ENCODE data around the gene SPG11.

- TF ChIP-seq EZH2 (IDR thresholded peaks at IDR 0.05; ENCODE audit: insufficient read depth, poor library complexity, severe bottlenecking) (no peak), EZH2phosphoT487 (IDR thresholded peaks at IDR 0.05; ENCODE audit: insufficient read depth, low read depth) (no peak)
Measured at GRCh38 chr15:44633603-44634002, 29.9 kb downstream of the SPG11 start.

All from GM23248 (cell line).